K562 (cell line): ENCODE results near the gene ZNF622. TPM values are rescaled to one million over a fixed set of nuclear protein-coding genes. Genes with fewer than 3 reads are reported as not detected.
A peak's percentile ranks its signal among the peaks of the same experiment; 100 is the strongest.

ENCODE experiments used
- BACH1 ChIP-seq: fragments of 200-800 bp; sonication (Bioruptor generic); IDR thresholded peaks from 2 replicates; pipeline ENCODE4 v1.6.1; 2016; ENCODE audit warnings: missing genetic modification characterization, missing compliant biosample characterization
- BCLAF1 ChIP-seq, 2 experiments: fragments of 450-650 bp in 1 of 2; IDR thresholded peaks; 2 replicates each; pipeline ENCODE4 v1.6.1; 2011 to 2017; ENCODE audit warnings: low read depth in 2 of 2, antibody characterized with exemption in 1 of 2, borderline replicate concordance in 1 of 2, low read length in 1 of 2, mild to moderate bottlenecking in 1 of 2, mixed read lengths in 1 of 2; ENCODE audit not compliant: control insufficient read depth in 1 of 2
- CBX1 ChIP-seq: sonication (generic); IDR thresholded peaks from 2 replicates; pipeline ENCODE4 v1.6.1; 2016; ENCODE audit warnings: antibody characterized with exemption, low read depth, mild to moderate bottlenecking
- ELK3 ChIP-seq: fragments of 450-650 bp; formaldehyde crosslinking; IDR thresholded peaks from 2 replicates; pipeline ENCODE4 v1.4.0; 2020; ENCODE audit warnings: mild to moderate bottlenecking
- FOXK1 ChIP-seq: sonication (generic); formaldehyde crosslinking; IDR thresholded peaks from 2 replicates; pipeline ENCODE4 v1.8.0; 2022; ENCODE audit warnings: missing genetic modification reagents, mild to moderate bottlenecking, borderline replicate concordance
- MAZ ChIP-seq, 2 experiments: fragments of 450-650 bp in 1 of 2; sonication (generic) in 1 of 2; formaldehyde crosslinking; IDR thresholded peaks in 1 of 2; conservative IDR thresholded peaks in 1 of 2; 2 replicates each; pipeline versions ENCODE4 v1.4.0 to v1.5.0; 2020; ENCODE audit warnings: mild to moderate bottlenecking in 1 of 2, missing genetic modification reagents in 1 of 2
- TAF1 ChIP-seq: IDR thresholded peaks from 2 replicates; pipeline ENCODE4 v1.6.1; 2011; ENCODE audit warnings: mild to moderate bottlenecking, low read length, moderate library complexity; ENCODE audit not compliant: insufficient read depth, control insufficient read depth, severe bottlenecking; ENCODE audit errors: extremely low read depth
- ZNF239 ChIP-seq: fragments of 250-450 bp; sonication (Bioruptor Pico); IDR thresholded peaks from 2 replicates; pipeline ENCODE4 v1.4.0; 2020; ENCODE audit warnings: mild to moderate bottlenecking
- polyA plus RNA-seq, 8 experiments: library from polyadenylated mRNA; depleted of rRNA in 4 of 8; stranded (reverse) in 5 of 8; unstranded in 3 of 8; fragments of >200 nt; fragmentation: Nextera tagmentation in 2 of 8; fragmentation: Illumina TruSeq in 1 of 8; extraction: Ambion mirVana in 2 of 8; extraction: Trizol in 1 of 8; gene quantifications; 2 replicates each; pipeline versions ENCODE4 v1.2.1 to v1.2.3, GENCODE V29; 2011 to 2014; ENCODE audit warnings: inconsistent platforms in 1 of 8, missing spikeins in 1 of 8
- total RNA-seq, 7 experiments: library from RNA; depleted of rRNA in 6 of 7; stranded (reverse); fragments of >200 nt in 6 of 7; fragmentation: Illumina TruSeq in 2 of 7; extraction: Trizol in 2 of 7; gene quantifications; 2 replicates each; pipeline versions ENCODE4 v1.2.1 to v1.2.3, GENCODE V29; 2011 to 2021; ENCODE audit warnings: low replicate concordance in 1 of 7
- TF ChIP-seq, protein P1 (sequence below), 2 experiments: IDR thresholded peaks; 2 replicates each; pipeline ENCODE4 v1.6.1; 2011; ENCODE audit warnings: borderline replicate concordance in 1 of 2, control low read depth in 1 of 2, low read depth in 1 of 2, low read length in 1 of 2, mild to moderate bottlenecking in 1 of 2, mixed read lengths in 1 of 2, moderate library complexity in 1 of 2; ENCODE audit not compliant: insufficient read depth in 1 of 2, insufficient read length in 1 of 2, poor library complexity in 1 of 2, severe bottlenecking in 1 of 2; ENCODE audit errors: extremely low read depth in 1 of 2

Gene ZNF622
- total and polyA plus RNA-seq, 9 of the 15 experiments (the other 6 are each of a cell fraction or from before 2014, with no cell fraction given): 9.6 to 51.5 (median 32.3) TPM

DNA sequence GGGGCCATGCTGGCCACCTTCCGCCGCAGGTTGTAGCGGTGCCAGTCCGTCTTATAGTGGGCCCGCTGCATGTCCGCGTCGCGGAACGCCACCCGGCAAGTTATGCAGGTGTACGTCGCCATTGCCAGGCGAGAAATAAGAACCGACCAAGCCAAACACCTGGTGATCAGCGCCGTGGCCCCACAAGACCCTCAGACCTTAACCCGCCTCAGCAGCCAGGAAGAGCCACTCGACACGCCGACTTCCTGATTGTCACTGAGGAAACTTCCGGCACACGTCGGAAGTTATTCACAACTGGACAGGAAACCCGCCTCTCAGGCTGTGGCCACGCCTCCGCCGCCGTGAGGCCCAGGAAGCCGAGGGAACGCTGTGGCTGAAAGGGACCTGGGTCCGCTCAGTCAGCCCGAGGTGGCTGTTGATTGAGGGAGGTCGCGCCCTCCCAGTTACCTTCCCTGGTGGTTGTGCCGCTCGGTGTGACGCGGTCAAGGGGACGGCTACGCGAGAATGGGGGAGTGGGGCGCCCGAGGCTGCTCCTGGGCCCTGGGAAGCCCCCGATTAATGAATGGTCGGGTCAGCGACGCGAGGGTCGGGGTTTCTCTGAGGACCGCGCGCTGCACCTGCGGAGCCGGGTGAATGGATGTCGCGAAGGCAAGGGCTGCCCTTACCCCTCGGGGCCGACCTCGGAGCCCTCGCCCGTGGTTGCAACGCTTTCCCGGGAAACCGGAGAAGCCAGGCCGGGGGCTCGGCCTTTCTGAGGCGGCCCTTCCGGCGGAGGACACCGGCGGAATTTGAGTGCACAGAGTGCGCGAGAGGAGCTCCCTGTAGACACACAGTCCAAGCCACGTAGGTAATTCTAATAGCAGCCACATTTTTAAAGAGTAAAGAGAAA, at the start of gene ZNF622 (continued):
- TF ChIP-seq FOXK1 (CRISPR knock-in tag) (0 out of 2 replicates have a peak, but pooled peaks have one; percentile 68), TAF1 (peak; percentile 97), ELK3 (CRISPR knock-in tag) (no peak), BCLAF1 (IDR thresholded peaks at IDR 0.05; ENCODE audit: borderline replicate concordance in 1 of 2, control insufficient read depth in 1 of 2, low read depth in 2 of 2, low read length in 1 of 2) (0 out of 4 replicates have a peak, but pooled peaks of 1 of the 2 experiments have one; percentile 79), ZNF239 (CRISPR knock-in tag) (no peak), MAZ (CRISPR knock-in tag; conservative IDR thresholded peaks at IDR 0.05 in 1 of 2, IDR thresholded peaks at IDR 0.05 in 1 of 2) (peak; percentile 89 to 91), CBX1 (no peak; the same call in none of the 2 replicates), BACH1 (tag) (no peak)
- TF ChIP-seq, protein P1, sequence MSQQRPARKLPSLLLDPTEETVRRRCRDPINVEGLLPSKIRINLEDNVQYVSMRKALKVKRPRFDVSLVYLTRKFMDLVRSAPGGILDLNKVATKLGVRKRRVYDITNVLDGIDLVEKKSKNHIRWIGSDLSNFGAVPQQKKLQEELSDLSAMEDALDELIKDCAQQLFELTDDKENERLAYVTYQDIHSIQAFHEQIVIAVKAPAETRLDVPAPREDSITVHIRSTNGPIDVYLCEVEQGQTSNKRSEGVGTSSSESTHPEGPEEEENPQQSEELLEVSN (IDR thresholded peaks at IDR 0.05; ENCODE audit: borderline replicate concordance in 1 of 2, extremely low read depth in 1 of 2, insufficient read depth in 1 of 2, insufficient read length in 1 of 2, low read depth in 1 of 2, low read length in 1 of 2, poor library complexity in 1 of 2, severe bottlenecking in 1 of 2): peak; percentile 15 to 18
